GM21447 (cell line): ENCODE results near the gene PRPF31.
"Not testable (repeated sequence)": the region's sequence is repeated elsewhere in the genome, so short reads cannot be mapped to it uniquely, and the experiment has no call there.

ENCODE experiments used
- ATAC-seq: cut with Tn5 transposase; IDR thresholded peaks from one replicate; pipeline ENCODE4 v1.9.1; 2021; ENCODE audit not compliant: unreplicated experiment

The PRPF31 gene

DNA sequence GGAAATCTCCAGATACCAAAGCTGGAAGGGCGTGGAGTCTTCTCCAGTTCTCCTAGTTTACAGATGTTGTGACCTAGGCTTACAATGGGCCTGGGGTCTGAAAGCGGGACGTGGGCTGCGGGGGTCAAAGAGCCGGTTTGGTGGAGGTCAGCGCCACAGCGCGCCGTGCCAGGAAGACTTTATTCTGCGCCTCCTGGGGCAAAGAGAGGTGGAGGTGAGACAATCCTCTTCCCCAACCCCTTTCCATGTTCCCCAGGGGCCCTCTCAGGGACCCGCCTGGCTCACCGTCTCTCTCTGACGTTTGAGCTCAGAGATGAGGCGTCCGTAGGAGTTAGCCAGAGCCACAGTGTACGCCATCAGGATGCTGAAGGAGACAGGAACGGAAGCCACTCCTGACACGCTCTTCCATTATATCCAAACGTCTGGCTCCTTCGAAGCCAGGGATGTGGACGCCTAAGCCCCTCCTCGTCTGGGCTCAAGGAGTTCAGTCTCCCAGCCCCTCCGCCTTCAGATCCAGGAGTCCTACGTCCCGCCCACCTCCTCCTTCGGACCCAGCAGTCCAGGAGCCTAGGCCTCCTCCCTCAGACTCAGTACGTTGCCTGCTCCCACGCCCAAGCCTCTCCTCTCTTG, 44.7 kb downstream of the PRPF31 start:
- peak; percentile 3 for ATAC-seq

DNA sequence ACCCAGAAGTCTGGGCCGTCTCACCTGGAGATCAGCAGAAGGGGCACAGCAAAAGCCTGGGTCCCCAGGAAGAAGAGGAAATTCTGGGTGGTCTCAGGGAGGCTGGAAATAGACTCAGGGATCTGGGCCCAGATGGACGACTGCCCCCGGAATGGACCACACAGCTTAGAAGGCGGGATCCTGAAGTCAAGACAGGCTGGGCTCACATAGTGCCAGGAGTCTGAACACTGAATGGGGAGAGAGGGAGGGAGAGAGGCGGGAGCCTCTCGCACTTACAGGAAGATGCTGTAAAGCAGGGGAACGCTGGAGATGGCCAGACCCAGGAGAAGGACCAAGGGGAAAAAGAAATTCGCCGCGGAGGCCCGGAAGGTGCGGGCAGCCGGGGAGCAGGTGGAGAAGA, 45.3 kb downstream of the PRPF31 start:
- no peak for ATAC-seq

- ATAC-seq: no peak
Observed at GRCh38 chr19:54162241-54162805, 46.8 kb downstream of the PRPF31 start.

DNA sequence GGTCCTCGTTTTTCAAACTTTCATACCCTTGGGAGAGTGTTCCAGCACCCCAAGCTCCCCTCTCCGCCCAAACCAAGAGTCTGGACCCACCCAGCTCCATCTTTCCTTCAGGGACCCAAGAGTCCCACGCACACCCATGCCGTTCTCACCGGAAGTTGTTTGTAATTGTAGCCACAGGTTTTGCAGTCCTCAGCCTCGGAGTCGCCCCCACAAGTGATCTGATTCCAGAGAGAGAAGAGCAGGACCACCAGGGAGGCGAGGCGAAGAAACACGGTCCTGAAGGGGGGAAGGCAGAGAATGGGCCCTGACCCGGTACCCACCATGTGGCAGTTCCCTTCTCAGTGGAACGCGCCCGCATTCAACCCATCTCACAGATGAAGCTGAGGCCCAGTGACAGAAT, 47.3 kb downstream of the PRPF31 start:
- ATAC-seq: no peak

DNA sequence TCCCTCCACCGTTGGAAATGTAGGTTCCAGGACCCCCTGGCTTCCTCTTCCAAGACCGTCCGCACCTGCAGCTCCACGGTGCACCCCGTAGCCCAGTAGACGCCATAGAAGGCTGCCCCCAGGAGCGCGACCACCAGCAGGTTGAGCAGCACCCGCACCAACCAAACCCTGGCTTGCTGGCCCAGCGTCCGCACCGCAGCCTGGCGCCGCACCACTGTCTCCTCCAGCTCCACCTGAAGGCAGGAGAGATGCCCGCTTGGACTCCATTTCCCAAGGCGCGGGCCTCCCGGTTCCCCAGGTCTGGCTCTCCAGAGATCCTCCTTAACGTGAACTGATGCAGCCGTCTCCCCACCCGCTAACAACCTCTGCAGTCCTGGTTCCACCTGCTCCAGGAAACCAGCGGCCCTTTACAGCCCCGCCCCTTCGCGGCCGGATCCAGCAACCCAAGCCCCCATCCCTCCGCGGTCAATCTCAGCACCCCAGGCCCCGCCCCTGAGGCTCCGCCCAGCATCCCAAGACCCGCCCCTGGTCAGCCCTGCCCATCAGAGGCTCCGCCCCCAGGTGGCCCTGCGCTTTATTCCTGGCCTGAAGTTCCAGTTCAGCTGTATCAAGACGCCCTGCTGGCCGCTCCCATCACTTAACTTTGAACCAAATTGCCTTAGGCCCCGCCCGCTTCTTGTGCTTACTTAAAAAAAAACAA, 49.0 kb downstream of the PRPF31 start:
- no peak for ATAC-seq

DNA sequence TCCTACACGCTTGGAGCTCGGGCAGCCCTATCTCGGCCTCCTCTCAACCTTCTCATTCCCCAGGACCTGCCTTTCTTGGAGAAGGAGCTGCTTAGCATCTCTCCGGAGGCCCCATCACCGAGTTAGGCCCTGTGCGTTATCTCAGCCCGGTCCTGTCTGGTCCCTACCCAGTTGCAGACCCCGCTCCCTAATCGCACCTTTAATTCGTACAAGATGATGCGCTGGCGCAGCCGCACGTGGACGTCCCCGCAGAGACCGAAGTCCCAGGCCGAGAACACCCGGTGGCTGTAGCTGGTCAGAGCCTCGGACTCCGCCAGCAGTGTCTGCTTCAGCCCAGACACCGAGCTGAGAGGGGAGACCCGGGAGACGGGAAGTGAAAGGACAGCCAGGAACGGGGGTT, 49.7 kb downstream of the PRPF31 start:
- no peak for ATAC-seq

GRCh38 chr19:54168174-54168917, 52.8 kb downstream of the PRPF31 start:
- ATAC-seq: no peak

DNA sequence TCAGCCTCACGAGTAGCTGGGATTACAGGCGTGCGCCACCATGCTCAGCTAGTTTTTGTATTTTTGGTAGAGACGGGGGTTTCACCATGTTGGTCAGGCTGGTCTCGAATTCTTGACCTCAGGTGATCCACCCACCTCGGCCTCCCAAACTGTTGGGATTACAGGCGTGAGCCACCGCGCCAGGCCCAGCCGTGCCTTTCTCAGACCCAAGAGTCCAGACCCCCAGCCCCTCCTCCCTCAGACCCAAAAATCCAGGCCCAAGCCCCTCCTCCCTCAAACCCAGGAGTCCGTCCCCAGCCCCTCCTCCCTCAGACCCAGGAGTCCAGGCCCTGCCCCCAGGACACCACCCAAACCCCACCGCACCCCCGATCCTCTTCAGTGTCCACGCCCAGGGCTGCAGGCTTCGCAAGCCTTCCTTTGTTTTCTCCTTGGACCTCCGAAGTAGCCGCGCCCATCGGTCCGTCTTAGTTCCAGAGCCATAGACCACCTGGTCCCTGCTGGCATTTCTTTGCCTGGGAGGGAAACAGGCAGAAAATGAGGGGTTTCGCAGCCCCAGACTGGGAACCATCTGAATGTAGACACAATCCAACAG, 53.7 kb downstream of the PRPF31 start:
- ATAC-seq: no peak

DNA sequence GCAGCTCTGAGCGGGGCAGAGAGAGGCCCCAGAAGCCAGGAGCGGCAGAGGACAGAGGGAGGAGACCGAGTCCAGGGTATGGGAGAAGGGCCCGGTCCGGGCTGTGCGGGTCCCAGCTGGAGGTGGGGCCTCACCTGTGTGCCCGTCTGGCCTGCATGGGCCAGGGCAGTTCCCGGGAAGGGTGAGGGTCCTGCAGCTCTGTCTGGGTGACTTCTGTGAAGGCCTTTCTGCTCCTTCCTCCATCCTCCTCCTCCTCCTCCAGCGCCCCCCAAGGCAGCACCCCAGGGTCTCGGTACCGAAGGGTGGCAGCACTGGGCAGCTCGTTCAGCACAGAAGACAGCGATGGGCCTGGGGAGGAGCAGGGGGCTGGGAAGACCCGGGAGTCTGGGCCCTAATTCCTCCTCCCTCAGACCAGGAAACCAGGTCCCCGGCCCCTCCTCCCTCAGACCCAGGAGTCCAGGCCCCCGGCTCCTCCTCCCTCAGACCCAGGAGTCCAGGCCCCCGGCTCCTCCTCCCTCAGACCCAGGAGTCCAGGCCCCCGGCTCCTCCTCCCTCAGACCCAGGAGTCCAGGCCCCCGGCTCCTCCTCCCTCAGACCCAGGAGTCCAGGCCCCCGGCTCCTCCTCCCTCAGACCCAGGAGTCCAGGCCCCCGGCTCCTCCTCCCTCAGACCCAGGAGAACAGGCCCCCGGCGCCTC, 56.3 kb downstream of the PRPF31 start:
- ATAC-seq: not testable (repeated sequence)

GRCh38 chr19:54172471-54173358, 57.2 kb downstream of the PRPF31 start, which contains the start of gene TMC4:
Gene TMC4, minus strand, starts transcription at chr19:54173160. Its CDS starts 43 bp downstream, at chr19:54173117.
- ATAC-seq: no peak

- no peak for ATAC-seq
Observed at GRCh38 chr19:54173359-54173699, 57.8 kb downstream of the PRPF31 start.

GRCh38 chr19:54173951-54174834, 58.6 kb downstream of the PRPF31 start:
- ATAC-seq: no peak

GRCh38 chr19:54178581-54179261, 63.2 kb downstream of the PRPF31 start:
- ATAC-seq: no peak

DNA sequence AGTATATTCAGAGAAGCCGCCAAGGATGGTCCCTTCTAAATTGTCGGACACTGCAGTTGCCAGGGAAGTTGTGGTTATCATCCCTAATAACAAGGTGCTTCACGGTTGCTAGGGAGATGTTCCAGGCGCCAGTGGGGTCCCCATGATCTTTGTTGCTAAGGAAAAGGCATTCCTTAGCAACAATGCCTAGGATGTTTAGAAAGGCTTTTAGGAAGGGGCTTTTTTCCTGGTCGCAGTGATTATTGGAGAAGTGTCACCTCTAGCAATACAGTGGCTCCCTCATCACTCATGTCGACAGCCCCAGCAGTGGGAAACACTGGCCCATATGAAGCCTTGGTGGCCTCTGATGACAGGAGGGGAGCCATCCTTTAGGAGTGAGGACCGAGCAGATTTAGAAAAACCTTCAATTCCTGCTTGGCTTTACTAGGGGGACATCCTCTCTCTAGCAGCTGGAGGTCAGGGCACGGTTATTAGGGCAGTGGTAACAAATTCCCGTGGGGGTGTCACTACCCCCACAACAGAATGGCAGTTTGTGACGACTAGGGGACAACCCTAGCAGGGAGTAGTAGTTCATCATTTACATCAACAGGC, 63.8 kb downstream of the PRPF31 start:
- ATAC-seq: no peak

- ATAC-seq: no peak
Observed at GRCh38 chr19:54179921-54180461, 64.4 kb downstream of the PRPF31 start.

DNA sequence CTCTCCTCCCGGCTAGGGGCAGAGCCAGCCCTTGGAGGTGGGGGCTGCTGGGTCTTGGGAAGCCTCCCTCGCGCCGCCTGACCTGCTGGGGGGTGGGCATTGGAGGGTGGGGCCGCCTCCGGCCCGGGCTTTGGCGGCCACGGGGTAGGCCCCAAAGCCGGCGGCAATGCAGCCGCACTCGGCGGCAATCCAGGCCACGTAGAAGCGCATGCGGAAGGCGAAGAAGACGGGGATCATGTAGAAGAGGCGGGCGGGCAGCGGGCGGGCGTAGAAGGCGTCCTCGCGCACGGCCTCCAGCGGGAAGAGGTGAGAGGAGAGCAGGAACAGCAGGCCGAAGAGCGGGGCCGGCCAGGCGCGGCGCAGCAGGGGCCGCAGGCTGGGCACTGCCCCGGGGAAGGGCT, 65.1 kb downstream of the PRPF31 start:
- no peak for ATAC-seq
